Mesenchymal stem cell (in vitro differentiated cells and primary cell): ENCODE results near the gene PTPN12.
"Not testable (repeated sequence)": the region's sequence is repeated elsewhere in the genome, so short reads cannot be mapped to it uniquely, and the experiment has no call there.

Source experiments
- DNase-seq: peaks from one replicate; pipeline ENCODE4 v3.0.0-alpha.2; 2013
- H2AFZ ChIP-seq: one replicate; pipeline ENCODE4 v1.6.1; 2013; ENCODE audit warnings: low read depth, mild to moderate bottlenecking, control low read depth, inconsistent platforms, low read length, moderate library complexity
- H2AK5ac ChIP-seq: 2 replicates; pipeline ENCODE4 v1.6.1; 2013; ENCODE audit warnings: low read length, moderate library complexity, mild to moderate bottlenecking, inconsistent platforms; ENCODE audit not compliant: severe bottlenecking
- H2BK120ac ChIP-seq: one replicate; pipeline ENCODE4 v1.6.1; 2013; ENCODE audit warnings: low read depth, mild to moderate bottlenecking, inconsistent platforms, low read length, moderate library complexity
- H2BK12ac ChIP-seq, 2 experiments: one replicate each; pipeline ENCODE4 v1.6.1; 2013; ENCODE audit warnings: inconsistent platforms in 2 of 2, low read length in 2 of 2, mild to moderate bottlenecking in 2 of 2, moderate library complexity in 2 of 2, control low read depth in 1 of 2
- H2BK15ac ChIP-seq: one replicate; pipeline ENCODE4 v1.6.1; 2013; ENCODE audit warnings: mild to moderate bottlenecking, low read depth, inconsistent platforms; ENCODE audit not compliant: poor library complexity, severe bottlenecking
- H2BK5ac ChIP-seq: 2 replicates; pipeline ENCODE4 v1.6.1; 2013; ENCODE audit warnings: low read depth, mild to moderate bottlenecking, low read length, control low read depth, inconsistent platforms; ENCODE audit not compliant: poor library complexity, severe bottlenecking
- H3K14ac ChIP-seq, 2 experiments: one replicate each; pipeline ENCODE4 v1.6.1; 2013; ENCODE audit warnings: inconsistent platforms in 2 of 2, low read length in 2 of 2, control low read depth in 1 of 2, mild to moderate bottlenecking in 1 of 2, moderate library complexity in 1 of 2
- H3K18ac ChIP-seq, 2 experiments: one replicate each; pipeline ENCODE4 v1.6.1; 2013; ENCODE audit warnings: inconsistent platforms in 2 of 2, low read length in 2 of 2, control low read depth in 1 of 2, low read depth in 1 of 2, mild to moderate bottlenecking in 1 of 2
- H3K23ac ChIP-seq, 2 experiments: one replicate each; pipeline ENCODE4 v1.6.1; 2013; ENCODE audit warnings: inconsistent platforms in 2 of 2, low read length in 2 of 2, mild to moderate bottlenecking in 2 of 2, moderate library complexity in 2 of 2, control low read depth in 1 of 2
- H3K27ac ChIP-seq: 2 replicates; pipeline ENCODE4 v1.5.1; 2013; ENCODE audit warnings: mild to moderate bottlenecking, moderate library complexity, low read length, control low read depth, inconsistent platforms; ENCODE audit not compliant: poor library complexity, severe bottlenecking
- H3K27me3 ChIP-seq, 2 experiments: 2 replicates each; pipeline versions ENCODE4 v1.6.1 to v1.7.0; 2013; ENCODE audit warnings: low read length in 2 of 2, mild to moderate bottlenecking in 2 of 2, moderate library complexity in 2 of 2, control low read depth in 1 of 2, inconsistent platforms in 1 of 2; ENCODE audit not compliant: control insufficient read depth in 1 of 2, insufficient read depth in 1 of 2
- H3K36me3 ChIP-seq, 2 experiments: 2 replicates each; pipeline versions ENCODE4 v1.6.1 to v1.7.0; 2013; ENCODE audit warnings: low read length in 2 of 2, control low read depth in 1 of 2, inconsistent platforms in 1 of 2, low read depth in 1 of 2, mild to moderate bottlenecking in 1 of 2; ENCODE audit not compliant: insufficient read depth in 2 of 2, control insufficient read depth in 1 of 2
- H3K4ac ChIP-seq, 2 experiments: one replicate each; pipeline ENCODE4 v1.6.1; 2013; ENCODE audit warnings: inconsistent platforms in 2 of 2, low read length in 2 of 2, mild to moderate bottlenecking in 2 of 2, moderate library complexity in 2 of 2, control low read depth in 1 of 2, low read depth in 1 of 2
- H3K4me1 ChIP-seq: 2 replicates; pipeline ENCODE4 v1.6.1; 2013; ENCODE audit warnings: low read depth, low read length, control low read depth; ENCODE audit not compliant: control insufficient read depth, insufficient read depth
- H3K4me2 ChIP-seq: 2 replicates; pipeline ENCODE4 v1.6.1; 2013; ENCODE audit warnings: low read length, mild to moderate bottlenecking, inconsistent platforms; ENCODE audit not compliant: poor library complexity, severe bottlenecking
- H3K4me3 ChIP-seq, 2 experiments: 2 replicates each; pipeline versions ENCODE4 v1.5.1 to v1.7.0; 2013; ENCODE audit warnings: low read length in 2 of 2, mild to moderate bottlenecking in 2 of 2, control low read depth in 1 of 2, low read depth in 1 of 2; ENCODE audit not compliant: insufficient read depth in 1 of 2
- H3K79me1 ChIP-seq: replicated peaks from 2 replicates; pipeline ENCODE4 v1.6.1; 2013; ENCODE audit warnings: mild to moderate bottlenecking, control low read depth, low read length, inconsistent platforms; ENCODE audit not compliant: poor library complexity, severe bottlenecking
- H3K9ac ChIP-seq: 2 replicates; pipeline ENCODE4 v1.7.0; 2013; ENCODE audit warnings: mild to moderate bottlenecking, low read length, moderate library complexity
- H3K9me3 ChIP-seq: 2 replicates; pipeline ENCODE4 v1.7.0; 2013; ENCODE audit warnings: mild to moderate bottlenecking, low read length; ENCODE audit not compliant: control insufficient read depth
- H4K8ac ChIP-seq: one replicate; pipeline ENCODE4 v1.6.1; 2013; ENCODE audit warnings: inconsistent platforms, mild to moderate bottlenecking, low read length, moderate library complexity
- H4K91ac ChIP-seq: one replicate; pipeline ENCODE4 v1.6.1; 2013; ENCODE audit warnings: mild to moderate bottlenecking, low read length, inconsistent platforms
- WGBS: methylation state at CpG from one replicate; pipeline ENCODE4 v1.1.7; 2013; ENCODE audit warnings: mixed read lengths; 5-methylcytosine and 5-hydroxymethylcytosine counted together

The PTPN12 gene

GRCh38 chr7:77501192-77501515 lies 35.9 kb upstream of the PTPN12 start:
- Histone ChIP-seq H3K79me1 (no peaks in the 10 kb centered on the region), H3K27me3 (no peaks in the 10 kb centered on the region), H3K14ac (no peak overlapping the region), H3K4me3 (no peak overlapping the region), H2BK120ac (no peak overlapping the region), H3K27ac (no peak overlapping the region), H2AFZ (no peak overlapping the region), H2BK12ac (no peak overlapping the region), H4K91ac (no peak overlapping the region), H2BK15ac (no peak overlapping the region), H2BK5ac (no peak overlapping the region), H3K4me1 (no peaks in the 10 kb centered on the region), H3K4me2 (no peak overlapping the region), H3K36me3 (no peaks in the 10 kb centered on the region), H2AK5ac (no peak overlapping the region), H3K23ac (no peak overlapping the region), H3K9ac (no peak overlapping the region), H3K4ac (no peak overlapping the region), H3K18ac (no peak overlapping the region), H4K8ac (no peak overlapping the region), H3K9me3 (no peaks in the 10 kb centered on the region)
- DNase-seq = no peak
- 100% methylated on average over 1 of the region's 1 CpG for WGBS

DNA sequence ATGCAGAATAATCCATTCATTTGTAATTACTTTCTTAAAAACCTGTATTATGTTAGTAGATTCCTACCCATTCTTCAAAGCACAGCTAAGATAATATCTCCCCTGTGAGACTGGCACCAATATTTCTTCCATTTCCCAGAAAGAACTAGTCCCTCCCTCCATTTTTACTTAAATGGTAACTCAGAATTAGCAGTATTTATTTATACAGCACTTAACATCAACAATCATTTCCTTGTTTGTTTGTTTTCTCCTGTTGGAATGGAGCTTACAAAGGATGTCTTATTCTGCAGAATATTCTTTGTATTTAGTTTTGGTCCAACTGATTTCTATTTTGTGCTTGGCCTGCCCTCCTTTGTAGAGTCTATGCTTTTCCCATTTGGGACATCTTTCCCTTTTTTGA lies 32.1 kb upstream of the PTPN12 start:
- H2BK5ac ChIP-seq = no peak overlapping the region
- H3K27ac ChIP-seq = no peak overlapping the region
- no peak overlapping the region for H4K8ac ChIP-seq
- H3K14ac ChIP-seq = no peak overlapping the region
- H3K4me1 ChIP-seq = no peaks in the 10 kb centered on the region
- no peak overlapping the region for H2BK15ac ChIP-seq
- no peak overlapping the region for H2AK5ac ChIP-seq
- no peak overlapping the region for H3K4me3 ChIP-seq
- H3K23ac ChIP-seq = no peak overlapping the region
- H3K36me3 ChIP-seq = no peaks in the 10 kb centered on the region
- no peak overlapping the region for H3K18ac ChIP-seq
- no peaks in the 10 kb centered on the region for H3K27me3 ChIP-seq
- DNase-seq = no peak
- no peak overlapping the region for H2BK120ac ChIP-seq
- H2BK12ac ChIP-seq = no peak overlapping the region
- H4K91ac ChIP-seq = no peak overlapping the region
- H3K9ac ChIP-seq = no peak overlapping the region
- no peaks in the 10 kb centered on the region for H3K79me1 ChIP-seq
- H3K9me3 ChIP-seq = no peaks in the 10 kb centered on the region
- no peak overlapping the region for H3K4ac ChIP-seq
- no peak overlapping the region for H3K4me2 ChIP-seq
- no peak overlapping the region for H2AFZ ChIP-seq

DNA sequence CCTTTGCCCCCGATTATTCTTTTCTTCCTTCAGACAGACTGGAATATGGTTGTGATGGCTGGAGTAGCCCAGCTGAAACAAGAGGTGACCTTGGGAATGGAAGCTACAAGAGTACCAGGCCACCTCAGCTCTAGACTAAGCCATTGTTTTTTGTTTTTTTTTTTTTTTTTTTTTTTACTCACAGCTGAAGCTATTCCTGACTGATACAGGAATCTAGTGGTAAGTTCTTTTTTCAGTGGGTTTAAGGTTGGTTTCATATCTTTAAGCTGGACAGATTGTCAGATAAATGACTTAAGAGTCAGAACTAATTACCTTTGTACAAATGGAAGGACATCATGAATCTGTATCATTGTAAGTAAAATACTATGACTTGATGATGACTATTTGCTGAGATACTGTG lies 30.2 kb upstream of the PTPN12 start:
- Histone ChIP-seq H3K18ac (no peak overlapping the region), H3K36me3 (no peaks in the 10 kb centered on the region), H3K9ac (no peak overlapping the region), H3K79me1 (no peaks in the 10 kb centered on the region), H3K27me3 (no peaks in the 10 kb centered on the region), H3K27ac (no peak overlapping the region), H4K8ac (no peak overlapping the region), H3K4me2 (no peak overlapping the region), H3K4me3 (no peak overlapping the region), H3K14ac (no peak overlapping the region), H2BK15ac (no peak overlapping the region), H3K4me1 (no peaks in the 10 kb centered on the region), H2BK120ac (no peak overlapping the region), H2BK5ac (no peak overlapping the region), H2AK5ac (no peak overlapping the region), H3K4ac (no peak overlapping the region), H2BK12ac (no peak overlapping the region), H3K23ac (no peak overlapping the region), H2AFZ (no peak overlapping the region), H3K9me3 (no peaks in the 10 kb centered on the region), H4K91ac (no peak overlapping the region)
- DNase-seq = no peak
- 89% methylated on average over 1 of the region's 1 CpG for WGBS

- not testable (repeated sequence) for H3K23ac ChIP-seq, H4K8ac ChIP-seq, H3K4me1 ChIP-seq, H2BK120ac ChIP-seq, H4K91ac ChIP-seq, H2BK15ac ChIP-seq, H2AK5ac ChIP-seq, H3K9me3 ChIP-seq, DNase-seq, H3K79me1 ChIP-seq, H3K4me2 ChIP-seq, H3K14ac ChIP-seq, H3K9ac ChIP-seq, H3K18ac ChIP-seq, H3K4ac ChIP-seq, H2BK12ac ChIP-seq, H3K27me3 ChIP-seq, H3K36me3 ChIP-seq, H2AFZ ChIP-seq, H3K27ac ChIP-seq, H3K4me3 ChIP-seq, H2BK5ac ChIP-seq
- WGBS = 90% methylated on average over 2 of the region's 5 CpGs
Measured at GRCh38 chr7:77513002-77513670, 24.0 kb upstream of the PTPN12 start.
